GM19025 (cell line): ENCODE measurements around the gene SCN5A.
"Not testable (repeated sequence)": the region's sequence is repeated elsewhere in the genome, so short reads cannot be mapped to it uniquely, and the experiment has no call there.

Source experiments
- ATAC-seq: cut with Tn5 transposase; IDR thresholded peaks from one replicate; pipeline ENCODE4 v1.9.1; 2021; ENCODE audit warnings: mild to moderate bottlenecking, low read depth, moderate library complexity; ENCODE audit not compliant: unreplicated experiment

SCN5A gene

DNA sequence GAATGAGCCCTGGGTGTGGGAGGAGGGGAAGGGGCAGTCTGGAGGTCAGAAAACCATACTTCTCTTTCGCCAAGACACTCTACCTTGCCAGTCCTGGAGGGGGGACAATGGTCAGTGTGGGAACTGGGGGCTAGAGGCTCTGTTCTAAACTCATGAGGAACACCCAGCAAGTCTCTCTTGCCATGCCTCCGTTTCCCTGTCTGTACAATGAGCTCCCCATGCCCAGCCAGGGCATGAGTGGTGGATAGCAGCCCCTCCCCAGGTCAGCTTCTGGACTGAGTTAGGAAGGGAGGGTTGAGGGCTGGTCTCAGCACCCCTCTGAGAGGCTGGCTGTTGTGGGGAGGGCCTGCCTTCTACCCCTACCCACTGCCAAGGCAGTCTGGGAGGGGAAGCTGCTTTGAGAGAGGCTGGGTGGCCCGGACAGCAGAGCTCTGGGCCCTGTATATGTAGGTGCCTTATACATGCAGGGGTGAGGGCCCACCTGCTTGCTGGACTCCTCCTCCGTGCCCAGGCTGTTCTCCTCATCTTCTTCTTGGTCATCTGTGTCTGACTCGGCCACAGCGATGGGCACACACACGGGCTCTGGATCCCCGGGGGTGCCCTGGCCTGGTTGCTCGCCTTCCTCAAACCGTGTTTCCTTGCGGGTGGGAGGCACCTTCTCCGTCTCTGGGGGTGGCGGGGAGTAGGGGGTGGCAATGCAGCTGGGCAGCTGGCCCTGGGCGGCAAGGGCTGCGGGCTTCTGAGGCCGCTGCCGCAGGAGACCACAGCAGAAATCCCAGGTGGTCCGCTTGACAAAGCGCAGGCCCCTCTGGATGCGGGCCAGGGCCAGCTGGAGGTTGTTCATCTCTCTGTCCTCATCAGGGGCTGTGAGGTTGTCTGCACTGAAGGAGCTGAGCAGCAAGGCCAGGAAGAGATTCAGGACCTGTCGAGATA is 68.8 kb downstream of the SCN5A start:
- ATAC-seq = no peak

DNA sequence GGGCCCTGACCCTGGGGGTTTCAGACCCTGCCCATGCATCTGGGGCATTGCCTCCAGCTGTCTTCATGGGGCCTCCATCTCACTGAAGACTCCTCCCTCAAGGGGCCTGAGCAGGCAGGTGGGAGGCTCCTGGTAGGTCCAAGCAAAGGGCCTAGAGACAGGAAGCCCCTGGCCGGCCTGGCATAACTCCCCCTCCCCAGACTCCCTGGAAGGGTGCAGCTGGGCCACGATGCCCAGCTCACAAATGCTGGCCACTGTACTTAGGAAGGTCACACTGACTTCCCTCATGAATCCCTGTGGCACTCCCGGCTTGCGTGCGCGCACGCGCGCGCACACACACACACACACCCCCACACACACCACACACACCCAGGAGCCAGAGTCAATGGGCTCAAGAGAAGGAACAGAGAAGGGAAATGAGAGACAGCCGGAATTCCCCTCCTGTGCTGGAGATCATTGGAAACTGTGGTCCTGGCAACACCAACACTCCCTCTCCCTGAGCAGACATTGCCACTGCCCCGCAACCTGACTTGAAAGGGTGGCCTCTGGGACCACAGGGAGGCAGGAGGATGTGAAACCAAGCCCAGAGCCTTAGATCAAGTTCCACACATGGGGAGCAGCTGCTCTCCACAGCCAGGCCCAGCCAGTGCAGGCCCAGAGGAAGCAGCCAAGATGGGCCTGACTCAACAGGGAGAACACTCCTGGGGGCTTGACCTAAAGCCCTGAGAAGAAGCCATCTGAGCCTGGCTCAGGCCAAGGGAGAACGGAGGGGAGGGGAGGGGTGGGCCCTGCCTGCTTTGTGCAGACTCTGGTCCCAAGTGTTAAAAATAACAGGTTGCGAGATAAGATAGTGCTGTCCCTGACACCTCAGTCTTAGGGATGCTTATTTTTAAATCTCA is 69.7 kb downstream of the SCN5A start:
- no peak for ATAC-seq

DNA sequence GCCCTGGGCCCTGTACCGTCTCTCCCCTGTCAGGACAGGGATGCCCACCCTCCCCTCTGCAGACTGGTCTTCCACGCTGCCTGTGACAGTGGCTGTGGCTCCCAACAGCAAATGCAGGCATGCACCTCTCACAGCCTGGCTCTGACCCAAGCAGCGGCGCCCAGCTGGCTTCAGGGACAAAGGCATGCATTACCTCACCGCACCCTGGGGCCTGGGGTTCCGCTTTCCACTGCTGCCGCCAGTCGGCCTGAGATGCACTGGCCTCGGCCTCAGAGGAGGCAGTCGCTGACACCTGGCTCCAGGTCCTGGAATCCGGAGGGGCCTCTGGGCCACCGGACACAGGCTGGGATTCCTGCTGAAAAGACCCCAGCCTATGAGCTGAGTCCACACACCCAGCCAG is 70.3 kb downstream of the SCN5A start:
- ATAC-seq = no peak

DNA sequence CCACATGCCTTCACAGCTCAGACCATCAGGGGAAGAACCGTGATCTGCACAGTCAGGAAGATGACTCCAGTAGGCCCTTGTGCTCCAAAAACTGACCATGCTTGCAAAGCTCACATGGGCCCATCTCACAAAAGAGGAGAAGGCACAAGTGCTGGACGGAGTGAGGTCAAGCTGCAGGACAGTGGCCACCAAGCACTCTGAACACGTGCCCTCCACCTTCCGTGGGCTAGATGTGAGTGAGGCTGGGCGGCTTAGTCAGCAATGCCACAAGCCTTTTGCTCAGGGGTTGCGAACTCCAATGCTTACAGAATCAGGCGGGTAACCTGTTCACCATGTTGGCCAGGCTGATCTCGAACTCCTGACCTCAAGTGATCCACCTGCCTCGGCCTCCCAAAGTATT is 70.9 kb downstream of the SCN5A start:
- ATAC-seq = no peak

DNA sequence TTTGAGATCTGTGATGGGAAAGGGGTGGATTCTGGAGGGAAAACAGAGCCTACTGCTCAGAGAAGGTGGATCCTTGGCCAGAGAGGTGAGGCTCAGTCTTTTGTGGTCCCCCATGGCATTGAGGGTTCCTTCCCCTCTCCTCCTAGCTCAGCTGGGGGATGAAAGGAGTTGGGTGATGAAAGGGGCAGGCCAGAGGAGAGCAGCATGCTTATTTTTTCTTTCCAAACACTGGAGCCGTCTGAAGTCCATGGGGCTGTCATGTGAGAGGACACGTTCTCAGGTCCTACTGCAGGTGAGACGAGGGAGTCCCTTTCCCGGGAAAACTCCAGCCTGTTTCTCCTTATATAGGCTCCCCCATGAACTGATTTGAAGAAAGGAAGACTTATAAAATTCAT is 71.4 kb downstream of the SCN5A start:
- no peak for ATAC-seq

DNA sequence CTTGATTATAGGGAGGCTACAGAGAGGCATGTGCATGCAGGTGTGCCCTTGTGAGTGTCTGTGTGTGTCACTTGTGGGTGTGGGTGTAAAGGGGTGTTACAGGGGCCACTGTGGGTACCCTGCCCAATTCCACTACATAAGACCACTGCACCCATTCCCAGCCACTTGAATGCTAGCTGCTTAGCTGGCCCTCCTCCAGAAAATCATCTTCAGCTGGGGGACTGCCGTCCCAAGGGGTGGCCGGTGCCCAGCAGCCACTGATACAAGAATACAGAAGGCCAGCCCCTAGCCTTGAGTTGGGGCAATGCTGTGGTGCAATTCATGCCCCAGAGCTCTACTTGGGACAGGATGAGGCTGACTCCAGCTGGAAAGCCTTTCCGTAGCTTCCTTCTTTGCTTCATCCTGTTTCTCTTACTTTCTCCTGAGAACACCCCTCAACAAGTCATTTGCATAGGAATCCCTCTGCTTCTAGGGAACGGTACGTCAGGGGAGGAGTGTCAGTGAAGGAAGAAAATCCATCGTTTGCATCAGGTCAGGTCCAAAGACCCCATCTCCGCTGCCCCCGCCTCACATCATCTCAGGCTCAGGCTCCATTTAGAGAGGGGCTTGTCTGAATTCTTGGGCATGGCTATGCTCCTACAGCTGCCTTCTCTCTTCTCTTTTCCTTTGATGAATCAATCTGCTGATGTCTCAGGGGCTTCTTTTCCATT is 72.0 kb downstream of the SCN5A start:
- ATAC-seq = no peak

DNA sequence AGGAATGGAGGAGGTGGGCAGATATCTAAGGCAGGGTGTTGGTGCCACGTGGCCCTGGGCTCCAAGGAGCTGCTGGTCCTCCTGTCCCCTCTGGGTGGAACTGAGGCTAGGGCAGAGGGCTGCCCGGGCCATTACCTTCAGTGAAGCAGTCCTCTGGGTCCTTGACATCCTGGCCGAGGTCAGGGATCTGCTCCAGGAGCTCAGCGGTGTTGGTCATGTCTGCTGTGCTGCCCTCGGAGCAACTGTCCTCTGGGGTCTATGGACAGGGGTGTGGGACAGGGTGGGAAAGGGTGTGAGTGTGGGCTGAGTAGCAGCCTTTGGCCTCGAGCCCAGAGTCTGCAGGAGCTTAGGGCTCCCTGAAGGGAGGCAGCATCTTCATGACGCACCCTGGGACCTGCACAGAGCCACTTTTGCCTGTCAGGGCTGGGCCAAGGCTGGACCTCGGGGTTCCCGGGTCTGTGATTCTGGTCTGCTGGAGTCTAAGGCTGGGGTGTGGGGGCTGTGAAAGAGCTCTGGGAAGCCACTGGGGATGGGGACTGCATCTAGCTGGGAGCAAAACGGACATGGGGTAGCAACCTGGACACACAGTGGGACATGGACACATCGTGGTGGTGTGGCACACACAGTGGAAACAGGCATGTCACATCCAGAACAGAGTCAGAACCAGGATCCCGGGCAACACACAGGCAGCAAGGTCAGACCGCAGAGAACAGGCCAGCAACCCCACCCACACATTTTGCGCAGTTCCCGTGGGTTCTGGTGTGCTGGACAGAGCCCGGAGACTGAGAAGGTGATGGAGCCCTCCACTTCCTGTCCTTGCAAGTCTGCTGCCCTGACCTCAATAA is 72.7 kb downstream of the SCN5A start:
- ATAC-seq = no peak

DNA sequence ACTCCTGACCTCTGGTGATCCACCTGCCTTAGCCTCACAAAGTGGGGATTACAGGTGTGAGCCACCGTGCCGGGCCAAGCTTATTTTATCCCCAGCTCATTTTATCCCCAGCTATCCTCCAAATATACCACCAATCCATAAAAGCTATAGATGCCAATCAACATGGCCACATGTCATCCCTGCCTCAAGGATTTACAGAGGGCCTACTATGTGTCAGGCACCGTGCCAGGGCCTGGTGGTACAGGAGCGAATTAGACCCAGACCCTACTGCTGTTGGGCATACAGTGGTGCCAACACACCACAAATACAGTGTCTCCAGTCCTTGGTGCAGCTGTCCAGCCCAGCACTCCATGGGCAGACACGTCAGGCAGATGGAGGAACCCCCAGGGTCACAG is 73.4 kb downstream of the SCN5A start:
- ATAC-seq = no peak

DNA sequence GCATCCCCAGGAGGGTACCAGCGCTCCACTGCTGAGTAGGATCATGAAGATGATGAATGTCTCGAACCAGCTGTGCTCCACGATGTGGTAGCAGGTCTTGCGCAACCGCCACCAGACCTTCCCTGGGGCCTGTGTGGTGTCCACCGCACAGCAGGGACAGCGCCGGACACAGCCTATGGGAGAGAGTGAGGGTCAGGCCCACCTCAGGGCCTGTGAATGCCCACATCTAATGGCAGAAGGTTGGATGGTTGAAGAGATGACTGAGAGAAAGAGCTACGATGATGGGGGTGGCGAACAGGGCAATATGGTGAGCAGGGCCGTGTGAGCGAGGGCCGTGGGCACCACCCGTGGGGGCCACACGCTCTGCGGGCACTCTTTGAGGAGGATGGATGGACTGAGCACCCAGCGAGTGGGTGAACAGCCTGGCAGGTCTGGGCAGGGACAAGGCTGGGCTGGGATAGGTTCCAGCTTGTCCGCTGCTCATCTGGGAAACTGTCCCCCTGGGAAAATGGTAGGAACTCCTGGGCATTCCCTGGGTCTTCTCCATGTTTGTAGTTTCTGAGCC is 74.1 kb downstream of the SCN5A start:
- no peak for ATAC-seq

DNA sequence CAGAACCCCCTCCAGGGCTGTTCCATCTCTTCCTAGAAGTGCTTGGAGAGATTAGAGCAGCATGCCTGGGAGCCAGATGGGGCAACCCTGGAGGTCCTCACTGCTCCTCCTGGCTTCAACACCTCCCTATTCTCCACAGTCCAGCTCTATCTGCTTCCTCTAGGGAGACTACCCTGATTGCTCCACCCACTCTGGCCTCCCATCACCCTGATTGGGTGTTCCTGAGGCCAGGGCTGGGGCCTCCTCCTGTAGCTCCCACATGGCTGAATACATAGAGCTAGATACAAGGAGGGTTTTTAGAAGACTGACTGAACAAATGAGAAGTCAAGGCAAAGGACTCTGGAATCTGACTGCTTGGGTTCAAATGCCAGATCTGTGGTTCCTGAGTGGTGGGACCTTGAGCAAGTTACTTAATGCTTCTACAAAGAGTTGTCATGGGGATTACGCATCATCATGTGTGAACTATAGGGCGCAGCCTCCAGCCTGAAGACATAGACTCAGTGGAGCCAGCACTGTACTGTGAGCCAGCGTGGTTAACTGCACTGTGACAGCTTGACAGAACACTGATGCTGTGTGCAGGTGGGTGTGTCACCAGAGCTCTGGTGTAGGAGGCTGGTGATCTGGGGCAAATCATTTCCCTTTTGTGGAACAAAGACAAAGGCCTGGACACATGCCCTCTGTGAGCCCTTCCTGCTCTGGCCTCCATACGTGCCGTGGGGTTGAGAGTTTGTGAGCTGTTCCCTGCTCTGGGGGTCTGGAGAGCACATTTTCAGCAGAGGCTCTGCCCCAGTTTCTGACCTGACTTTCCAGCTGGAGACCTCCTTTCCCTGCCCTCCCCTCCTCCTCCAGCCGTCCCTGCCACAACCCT is 74.8 kb downstream of the SCN5A start:
- no peak for ATAC-seq

DNA sequence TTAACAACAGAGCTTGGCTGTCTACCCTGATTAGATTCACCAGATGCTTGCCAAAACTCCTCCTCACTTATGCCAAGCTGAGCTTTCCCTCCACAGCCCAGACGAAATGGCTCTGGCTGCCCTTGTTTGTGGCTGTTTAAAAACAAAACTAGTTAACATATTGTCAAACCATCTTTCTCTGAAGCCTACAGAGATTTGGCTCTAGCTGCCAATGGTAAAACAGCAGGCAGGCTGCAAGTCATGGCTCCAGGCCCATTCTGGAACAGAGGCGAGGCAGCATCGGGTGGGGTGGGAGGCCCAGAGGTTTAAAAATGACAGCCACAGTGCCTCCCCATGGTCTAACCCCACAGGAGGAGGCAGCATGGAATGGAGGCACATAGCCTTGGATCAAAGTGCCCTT is 75.9 kb downstream of the SCN5A start:
- ATAC-seq = no peak

DNA sequence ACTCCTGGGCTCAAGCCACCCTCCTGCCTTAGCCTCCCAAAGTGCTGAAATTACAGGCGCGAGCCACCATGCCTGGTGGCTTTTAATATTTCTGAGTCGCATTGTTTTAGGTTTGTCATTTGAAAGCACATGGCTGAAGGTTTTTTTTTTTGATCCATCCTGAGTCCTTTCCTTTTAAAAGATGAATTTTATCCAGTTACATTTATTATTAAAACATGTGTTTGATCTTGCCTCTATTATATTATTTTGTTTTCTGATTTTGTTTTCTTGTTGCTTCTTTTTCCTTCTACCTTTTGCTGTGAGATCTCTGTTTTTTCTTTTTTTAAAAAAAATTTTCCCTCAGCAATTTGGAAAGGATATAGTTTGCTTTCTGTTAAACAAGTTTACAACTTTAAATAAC is 76.4 kb downstream of the SCN5A start:
- ATAC-seq = no peak

DNA sequence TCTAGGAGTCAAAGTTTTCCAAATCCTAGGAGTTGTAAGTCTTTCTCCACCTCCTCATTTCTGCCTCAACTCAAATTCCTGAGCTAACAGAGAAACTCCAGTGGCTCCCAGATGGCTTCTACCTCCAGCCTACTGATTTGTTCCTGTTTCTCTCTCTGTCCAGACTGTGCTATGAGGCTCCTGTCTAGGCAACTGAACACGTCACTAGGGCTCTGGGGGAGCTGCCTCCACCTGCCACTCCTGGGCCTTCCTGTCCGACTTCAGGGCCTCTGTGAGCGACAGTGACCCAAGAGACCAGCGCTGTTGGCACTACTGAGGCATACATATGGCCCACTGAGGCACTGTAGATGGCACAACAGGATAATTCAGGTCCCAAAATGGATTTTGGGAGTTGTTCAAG is 82.0 kb downstream of the SCN5A start:
- ATAC-seq = no peak

DNA sequence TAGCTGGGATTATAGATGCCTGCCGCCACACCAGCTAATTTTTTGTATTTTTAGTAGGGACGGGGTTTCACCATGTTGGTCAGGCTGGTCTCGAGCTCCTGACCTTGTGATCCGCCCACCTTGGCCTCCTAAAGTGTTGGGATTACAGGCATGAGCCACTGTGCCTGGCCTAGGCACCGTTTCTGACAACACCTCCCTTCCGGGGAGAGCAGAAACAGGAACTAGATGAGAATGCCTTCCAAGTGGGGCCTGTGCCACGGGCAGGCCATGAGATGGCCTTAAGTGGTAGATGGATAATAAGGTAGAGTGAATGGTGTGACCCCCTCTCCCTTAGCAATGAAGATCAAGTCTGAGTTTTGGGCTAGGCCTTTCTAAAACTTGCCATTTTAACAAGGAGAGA is 82.7 kb downstream of the SCN5A start:
- not testable (repeated sequence) for ATAC-seq

DNA sequence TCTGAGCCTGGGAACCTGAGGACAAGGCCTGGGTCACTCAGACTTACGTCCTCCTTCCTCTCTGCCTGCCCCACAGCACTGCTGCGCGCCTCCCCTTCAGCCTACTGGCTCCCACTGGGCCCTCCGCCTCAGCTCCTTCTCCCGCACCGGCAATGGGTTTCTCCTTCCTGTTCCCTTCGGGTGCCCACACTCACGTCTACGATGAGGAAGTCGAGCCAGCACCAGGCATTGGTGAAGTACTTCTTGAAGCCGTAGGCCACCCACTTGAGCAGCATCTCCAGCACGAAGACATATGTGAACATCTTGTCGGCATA is 83.3 kb downstream of the SCN5A start:
- ATAC-seq = no peak

DNA sequence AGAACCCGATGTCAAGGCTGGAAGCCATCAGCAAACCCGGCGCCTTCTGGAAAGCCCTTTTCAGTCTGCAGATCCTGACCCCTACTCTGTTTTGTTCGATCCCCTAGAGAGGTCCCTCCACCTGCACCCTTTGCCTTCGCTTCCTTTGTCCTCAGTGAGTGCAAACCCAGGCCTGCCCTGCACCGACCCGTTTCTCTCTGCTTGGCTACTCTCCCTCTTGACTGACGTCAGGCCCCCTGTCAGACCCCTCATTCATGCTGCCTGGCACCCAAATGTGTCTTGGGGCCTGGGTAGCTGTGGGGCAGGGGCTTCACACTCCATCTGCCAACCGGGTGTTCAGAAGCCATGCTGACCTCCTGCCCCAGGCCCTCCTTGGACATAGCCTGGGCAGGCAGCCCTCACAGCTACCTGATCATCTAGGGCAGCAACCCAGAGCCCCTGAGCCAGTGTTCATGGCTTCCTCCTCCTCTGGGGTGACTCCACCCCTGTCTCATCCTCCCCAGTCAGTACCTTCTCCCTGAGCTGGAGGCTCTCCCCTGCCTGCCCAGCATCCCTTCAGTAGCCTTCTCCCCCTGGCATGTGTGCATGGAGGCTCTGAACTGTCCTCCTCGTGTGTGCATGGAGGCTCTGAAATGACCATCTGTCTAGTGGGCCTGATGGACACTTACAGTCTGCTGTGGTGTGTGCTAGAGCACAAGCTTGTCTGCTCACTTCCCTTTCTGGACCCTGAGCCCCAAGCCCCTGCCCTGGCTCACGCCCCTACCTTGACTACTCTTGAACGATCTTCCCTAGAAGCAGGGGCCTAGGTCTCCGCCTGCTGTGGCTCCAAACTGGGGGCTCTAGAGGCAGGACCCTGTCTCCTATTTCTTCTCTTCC is 83.9 kb downstream of the SCN5A start:
- ATAC-seq = no peak

DNA sequence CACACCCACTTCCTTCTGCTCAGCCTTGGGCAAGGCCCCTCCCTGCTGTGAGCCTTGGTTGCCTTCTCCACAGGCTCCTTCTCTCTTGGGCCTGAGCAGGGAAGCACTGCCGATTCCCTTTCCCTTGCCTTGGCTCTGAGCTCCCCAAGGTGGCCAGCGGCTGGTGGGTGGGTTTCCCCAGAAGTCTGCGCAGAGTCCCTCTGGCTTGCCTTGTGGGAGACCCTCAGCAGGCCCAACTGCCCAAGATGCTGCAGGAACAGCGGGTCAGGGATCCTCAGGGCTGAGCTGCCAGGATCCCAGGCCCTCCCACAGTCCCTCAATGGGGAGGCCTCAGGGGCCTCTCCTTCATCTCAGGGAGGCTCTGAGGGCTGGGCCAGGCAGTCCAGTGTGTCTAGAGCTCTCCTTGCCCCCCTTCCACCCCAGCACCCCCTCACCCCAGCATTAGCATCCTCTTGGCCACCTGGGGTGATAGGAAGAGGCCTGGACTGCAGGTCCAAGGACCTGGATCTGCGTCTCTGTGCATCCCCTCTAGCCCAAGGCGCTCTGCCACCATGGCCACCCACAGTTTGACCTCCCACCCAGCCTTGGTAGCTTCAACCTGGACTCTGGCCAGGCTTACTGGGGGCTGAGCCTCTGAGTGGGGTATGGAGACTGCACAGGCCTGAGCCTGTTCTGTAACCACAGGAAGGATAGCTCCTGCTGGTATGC is 84.7 kb downstream of the SCN5A start:
- no peak for ATAC-seq
